Stimulated activated naive CD4-positive, alpha-beta T cell (primary cell): ENCODE measurements around the gene AGPAT3.

Experiments
- DNase-seq, 6 experiments: peaks; one replicate each; lab custom pipeline; 2025; lab: John Stamatoyannopoulos, UW

Gene AGPAT3

DNA sequence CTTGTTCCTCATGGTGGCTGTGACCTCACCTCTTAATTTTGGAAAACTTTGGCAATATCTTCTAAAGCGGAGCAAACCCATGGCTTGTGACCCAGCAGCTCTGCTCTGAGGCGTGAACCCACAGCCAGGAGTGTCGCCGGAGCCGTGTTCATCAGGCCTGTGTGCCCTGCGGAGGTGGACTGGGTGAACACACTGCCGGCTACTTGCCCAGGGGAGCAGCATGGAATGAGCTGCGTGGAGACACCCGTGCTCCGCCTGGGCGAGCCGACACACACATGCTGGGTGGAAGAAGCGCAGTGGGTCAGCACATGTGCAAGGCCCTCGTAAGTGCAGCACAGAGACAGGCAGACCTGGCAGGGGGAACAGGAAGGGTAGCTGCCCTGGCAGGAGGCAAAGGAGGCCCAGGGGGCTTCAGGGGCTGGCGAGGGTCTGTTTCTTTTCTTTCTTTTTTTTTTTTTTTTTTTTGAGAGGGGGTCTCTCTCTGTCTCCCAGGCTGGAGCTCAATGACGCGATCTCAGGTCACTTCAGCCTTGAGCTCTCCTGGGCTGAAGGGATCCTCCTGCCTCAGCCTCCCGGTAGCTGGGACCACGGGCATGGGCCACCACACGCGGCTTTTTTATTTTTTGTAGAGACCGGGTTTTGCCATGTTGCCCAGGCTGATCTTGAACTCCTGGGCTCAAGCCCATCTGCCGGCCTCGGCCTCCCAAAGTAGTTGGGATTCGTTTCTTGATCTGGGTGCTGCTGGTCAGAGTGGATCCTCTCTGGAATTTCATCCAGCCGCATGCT is 41.8 kb downstream of the AGPAT3 start:
- DNase-seq = no peak

GRCh38 chr21:43907751-43908150 is 42.7 kb downstream of the AGPAT3 start:
- no peak for DNase-seq

DNA sequence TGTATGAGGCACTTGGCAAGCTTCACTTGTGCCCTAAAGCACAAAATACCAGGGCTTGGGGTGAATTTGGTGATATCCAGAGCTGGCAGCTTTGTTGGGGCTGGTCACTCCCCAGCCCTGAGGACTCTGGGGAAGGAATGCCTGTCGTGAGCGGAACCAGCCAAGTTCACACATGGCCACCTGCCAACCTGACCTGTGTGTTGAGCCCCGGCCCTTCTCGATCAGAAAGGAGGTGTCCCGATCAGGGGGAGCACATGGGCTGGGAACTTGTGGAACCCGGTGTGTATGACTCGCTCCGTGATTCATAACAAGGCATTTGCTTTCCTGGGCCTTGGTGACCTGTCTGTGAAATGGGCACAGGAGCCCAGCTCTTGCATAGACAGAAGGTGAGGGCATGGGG is 43.1 kb downstream of the AGPAT3 start:
- no peak for DNase-seq

- DNase-seq = no peak
These were observed 44.8 kb downstream of the AGPAT3 start for GRCh38 chr21:43909741-43910400.

- no peak for DNase-seq
These were observed 45.4 kb downstream of the AGPAT3 start for GRCh38 chr21:43910460-43910859.

DNA sequence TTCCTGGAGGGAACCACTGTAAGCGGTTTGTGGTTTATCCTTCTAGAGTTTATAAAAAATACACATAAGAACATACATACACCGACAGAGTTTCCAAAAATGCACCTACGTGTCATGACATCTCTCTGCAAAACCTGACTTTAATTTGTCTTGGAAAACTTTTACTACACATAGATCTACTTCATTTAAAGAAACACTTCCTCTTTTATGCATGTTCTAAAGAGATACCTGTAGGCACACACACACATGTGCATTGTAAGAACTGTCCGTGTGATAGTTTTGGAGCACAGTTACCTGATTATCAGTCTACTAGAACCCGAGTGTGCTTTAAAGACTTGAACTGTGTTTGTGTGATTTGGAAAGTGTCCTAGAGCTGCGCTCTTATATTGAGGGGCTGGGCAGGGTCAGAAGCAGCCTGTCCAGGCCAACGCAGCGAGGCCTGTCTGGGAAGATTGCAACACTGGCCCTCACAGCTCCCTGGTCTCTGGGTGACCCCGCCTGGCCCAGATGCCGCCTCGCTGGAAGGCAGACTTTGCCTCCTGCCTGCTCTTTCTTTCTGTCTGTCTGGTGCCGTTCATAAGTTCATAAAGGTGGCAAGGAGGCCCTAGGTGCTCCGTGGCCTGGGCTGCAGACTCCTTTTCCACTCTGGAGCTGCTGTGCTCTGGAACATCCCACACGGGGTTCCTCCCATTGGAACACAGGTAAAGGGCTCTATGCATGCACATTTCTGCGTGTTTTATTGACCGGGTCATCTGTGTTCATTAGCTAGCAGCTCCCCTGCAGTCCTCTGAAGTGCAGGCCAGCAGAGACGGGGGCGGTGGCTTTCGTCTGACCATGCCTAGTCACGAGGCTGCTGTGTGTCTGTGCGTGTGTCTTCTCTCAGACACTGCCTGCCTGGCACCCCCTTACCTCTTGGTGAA is 46.3 kb downstream of the AGPAT3 start:
- no peak for DNase-seq

GRCh38 chr21:43911935-43912487 is 47.0 kb downstream of the AGPAT3 start:
- no peak for DNase-seq

- DNase-seq = no peak
These were observed 47.5 kb downstream of the AGPAT3 start for GRCh38 chr21:43912500-43912899.

DNA sequence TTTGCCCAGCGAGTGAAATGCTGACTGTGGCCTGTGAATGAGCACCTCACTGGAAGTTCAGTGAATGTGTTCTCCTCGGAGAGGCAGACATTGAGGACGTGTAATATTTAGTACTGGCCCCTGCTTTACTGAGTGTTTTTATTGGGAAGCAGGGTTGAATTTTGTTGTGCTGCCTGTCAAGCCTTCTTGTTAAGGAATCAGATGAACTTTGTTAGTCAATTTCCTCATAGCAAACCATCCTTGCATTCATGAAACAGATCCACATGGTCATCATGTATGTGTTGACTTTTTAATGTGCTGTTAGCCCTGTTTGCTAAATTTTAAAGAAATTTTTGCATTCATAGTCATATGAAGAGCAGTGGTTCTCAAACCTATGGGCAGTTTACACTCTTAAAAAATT is 47.9 kb downstream of the AGPAT3 start:
- DNase-seq = no peak

GRCh38 chr21:43913928-43914327 is 48.9 kb downstream of the AGPAT3 start:
- DNase-seq = no peak

- no peak for DNase-seq
These were observed 51.1 kb downstream of the AGPAT3 start for GRCh38 chr21:43916076-43916475.

DNA sequence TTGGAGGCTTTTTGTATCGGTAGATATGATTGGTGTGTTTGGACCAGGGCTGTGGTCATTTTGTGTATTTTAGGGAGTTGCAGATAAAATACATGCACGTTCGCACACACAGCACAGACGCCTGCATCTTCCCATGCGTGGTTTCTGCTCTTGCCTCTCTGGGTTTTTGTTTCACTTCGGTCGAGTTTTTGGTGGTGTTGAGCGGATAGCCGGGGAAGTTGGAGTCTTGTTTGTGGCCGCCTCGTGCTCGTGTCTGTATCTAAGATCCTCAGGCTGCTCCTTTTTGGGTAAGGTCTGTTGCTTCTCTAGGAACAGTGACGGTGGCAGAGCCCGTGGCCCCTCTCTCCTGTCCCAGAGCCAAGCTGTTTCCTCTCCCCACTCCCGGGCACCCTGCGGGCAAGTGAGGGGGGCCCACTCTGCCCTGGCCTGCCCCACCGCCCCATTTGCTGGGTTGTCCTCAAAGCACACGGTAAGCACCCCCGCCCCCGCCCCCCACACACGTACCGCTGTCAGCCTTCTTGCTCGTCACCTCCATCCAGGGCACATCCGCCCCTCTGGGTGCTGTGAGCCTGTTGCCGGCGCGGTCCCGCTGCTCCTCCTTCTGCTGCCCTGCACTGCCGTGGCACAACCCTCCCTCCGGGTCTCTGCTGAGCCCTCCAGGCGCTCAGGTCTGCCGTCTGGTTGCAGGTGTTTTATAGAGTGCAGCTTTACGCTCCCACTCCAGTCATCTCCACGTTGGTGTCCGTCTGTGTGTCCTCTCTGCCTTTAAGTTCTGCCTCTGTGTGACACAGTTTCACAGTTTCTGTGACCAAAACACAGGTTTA is 51.9 kb downstream of the AGPAT3 start:
- DNase-seq = peak; percentile 59 to 82 (median 73)

GRCh38 chr21:43917515-43918384 is 52.7 kb downstream of the AGPAT3 start:
- DNase-seq = no peak

- DNase-seq = no peak
These were observed 53.4 kb downstream of the AGPAT3 start for GRCh38 chr21:43918385-43918947.

DNA sequence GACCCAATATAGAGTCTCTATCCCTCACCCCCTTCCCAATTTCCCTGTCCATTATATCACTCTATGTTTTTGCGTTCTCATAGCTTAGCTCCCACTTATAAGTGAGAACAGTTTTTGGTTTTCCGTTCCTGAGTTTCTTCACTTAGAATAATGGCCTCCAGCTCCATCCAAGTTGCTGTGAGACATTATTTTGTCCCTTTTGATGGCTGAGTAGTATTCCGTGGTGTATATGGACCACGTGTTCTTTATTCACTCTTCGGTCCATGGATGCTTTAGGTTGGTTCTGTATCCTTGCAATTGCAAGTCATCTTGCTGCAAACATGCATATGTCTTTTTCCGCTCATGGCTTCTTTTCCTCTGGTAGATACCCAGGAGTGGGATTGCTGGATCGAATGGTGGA is 54.3 kb downstream of the AGPAT3 start:
- no peak for DNase-seq

GRCh38 chr21:43919871-43920801 is 55.1 kb downstream of the AGPAT3 start:
- no peak for DNase-seq

DNA sequence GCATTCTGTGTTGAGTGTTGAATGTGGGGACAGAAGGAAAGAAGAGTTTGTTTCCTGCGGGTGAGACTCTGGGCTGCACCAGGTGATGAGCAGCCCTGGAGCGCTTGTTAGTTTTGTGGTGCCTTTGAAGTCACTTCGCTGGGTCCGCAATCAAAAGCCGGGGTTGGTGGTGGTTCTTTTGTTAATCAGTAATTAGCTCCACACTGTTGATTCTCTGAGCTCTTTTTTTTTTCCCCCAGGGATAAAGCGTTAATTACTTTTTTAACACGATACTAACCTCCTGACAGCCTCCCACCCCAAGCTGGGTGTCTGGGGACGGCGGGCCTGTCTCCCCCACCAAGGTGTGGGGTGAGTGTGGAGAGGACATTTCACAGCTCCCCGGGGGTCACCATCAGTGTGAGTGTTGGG is 56.6 kb downstream of the AGPAT3 start:
- peak in 5 of 6 experiments; percentile 33 to 57 (median 39) for DNase-seq

DNA sequence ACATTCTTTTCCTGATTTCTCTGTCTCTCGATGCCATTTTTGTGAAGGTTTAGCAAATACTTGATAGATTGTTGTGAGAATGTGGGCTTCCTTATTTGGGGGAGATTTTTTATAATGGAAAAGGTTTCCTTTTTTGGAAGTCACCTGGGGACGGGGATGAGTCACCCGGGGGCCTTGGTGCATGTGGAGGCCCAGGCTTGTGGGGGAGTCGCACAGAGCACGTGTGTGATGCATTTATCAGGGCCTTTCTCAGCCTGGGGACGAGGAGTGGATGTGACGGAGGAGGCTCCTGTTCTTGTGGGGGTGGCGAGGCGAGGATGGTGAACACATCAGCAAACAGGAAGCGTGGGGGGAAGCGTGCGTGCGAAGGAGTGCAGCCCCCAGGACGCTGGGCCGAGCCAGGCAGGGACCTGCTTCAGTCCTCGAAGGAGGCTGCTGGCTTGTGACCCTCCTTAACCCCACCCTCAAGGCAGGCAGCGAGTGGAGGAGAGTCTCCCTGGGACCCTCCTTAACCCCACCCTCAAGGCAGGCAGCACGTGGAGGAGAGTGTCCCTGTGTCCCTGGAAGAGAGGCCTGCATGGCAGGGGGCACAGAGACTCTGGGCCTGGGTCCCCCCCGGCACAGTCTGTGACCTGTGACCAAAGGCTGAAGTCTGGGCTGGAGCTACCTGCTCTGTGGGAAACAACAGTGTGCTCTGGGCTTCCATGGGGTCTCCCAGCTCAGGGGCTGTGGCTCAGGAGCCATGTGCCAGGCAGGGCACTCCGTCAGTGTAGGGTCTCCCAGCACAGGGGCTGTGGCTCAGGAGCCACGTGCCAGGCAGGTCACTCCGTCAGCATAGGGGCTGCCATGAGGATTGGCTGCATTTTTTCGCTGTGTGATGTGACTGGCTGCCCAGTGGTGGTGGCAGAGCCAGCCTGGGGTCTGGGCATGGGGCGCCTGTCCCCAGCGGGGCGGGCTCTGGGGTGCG is 57.2 kb downstream of the AGPAT3 start:
- peak; percentile 24 to 66 (median 50) for DNase-seq
